IPS-NIHi7 (cell line): ENCODE results near the gene ZNF536.

Experiments used
- DNase-seq: peaks from one replicate; pipeline ENCODE4 v3.0.0; 2012; ENCODE audit warnings: mixed read lengths; ENCODE audit errors: extremely low spot score

ZNF536 gene

GRCh38 chr19:30371960-30372824 lies at the start of gene ZNF536:
TSS of gene ZNF536 (plus strand) at chr19:30372384. CDS start at chr19:30443563, 71,179 bp downstream.
- DNase-seq: no peak

- DNase-seq: no peak
Observed at GRCh38 chr19:30322641-30323320, 49.4 kb upstream of the ZNF536 start.

GRCh38 chr19:30323904-30324303 lies 48.3 kb upstream of the ZNF536 start:
- no peak for DNase-seq

- DNase-seq: no peak
Observed at GRCh38 chr19:30324982-30325381, 47.2 kb upstream of the ZNF536 start.

GRCh38 chr19:30325676-30326392 lies 46.4 kb upstream of the ZNF536 start:
- no peak for DNase-seq

GRCh38 chr19:30326393-30326710 lies 45.8 kb upstream of the ZNF536 start:
- DNase-seq: no peak

- no peak for DNase-seq
Observed at GRCh38 chr19:30327331-30327730, 44.9 kb upstream of the ZNF536 start.

- DNase-seq: no peak
Observed at GRCh38 chr19:30328096-30328495, 44.1 kb upstream of the ZNF536 start.

- no peak for DNase-seq
Observed at GRCh38 chr19:30330266-30330665, 41.9 kb upstream of the ZNF536 start.

- no peak for DNase-seq
Observed at GRCh38 chr19:30332445-30333234, 39.5 kb upstream of the ZNF536 start.

- no peak for DNase-seq
Observed at GRCh38 chr19:30333291-30334065, 38.7 kb upstream of the ZNF536 start.

GRCh38 chr19:30334841-30335240 lies 37.3 kb upstream of the ZNF536 start:
- no peak for DNase-seq

GRCh38 chr19:30335306-30335886 lies 36.8 kb upstream of the ZNF536 start:
- DNase-seq: no peak

GRCh38 chr19:30336290-30336689 lies 35.9 kb upstream of the ZNF536 start:
- no peak for DNase-seq

- no peak for DNase-seq
Observed at GRCh38 chr19:30338041-30338456, 34.1 kb upstream of the ZNF536 start.

- DNase-seq: no peak
Observed at GRCh38 chr19:30338878-30339623, 33.1 kb upstream of the ZNF536 start.

GRCh38 chr19:30339624-30340525 lies 32.3 kb upstream of the ZNF536 start:
- DNase-seq: no peak

- no peak for DNase-seq
Observed at GRCh38 chr19:30340771-30341561, 31.2 kb upstream of the ZNF536 start.
